Mammary epithelial cell (primary cell): ENCODE measurements around the gene EPB41L5.

Source experiments
- EZH2 ChIP-seq: IDR thresholded peaks from 2 replicates; pipeline ENCODE4 v1.6.1; 2012; ENCODE audit warnings: low read length, inconsistent platforms, borderline replicate concordance
- TF ChIP-seq, protein P1 (sequence below), 2 donors: IDR thresholded peaks in 1 of 2; conservative IDR thresholded peaks in 1 of 2; 2 replicates each; pipeline ENCODE4 v1.5.1; 2011 to 2012; ENCODE audit warnings: inconsistent platforms in 2 of 2, low read length in 2 of 2, mild to moderate bottlenecking in 2 of 2, control low read depth in 1 of 2, low read depth in 1 of 2; ENCODE audit not compliant: insufficient read depth in 1 of 2; ENCODE audit errors: extremely low read depth in 1 of 2

DNA sequence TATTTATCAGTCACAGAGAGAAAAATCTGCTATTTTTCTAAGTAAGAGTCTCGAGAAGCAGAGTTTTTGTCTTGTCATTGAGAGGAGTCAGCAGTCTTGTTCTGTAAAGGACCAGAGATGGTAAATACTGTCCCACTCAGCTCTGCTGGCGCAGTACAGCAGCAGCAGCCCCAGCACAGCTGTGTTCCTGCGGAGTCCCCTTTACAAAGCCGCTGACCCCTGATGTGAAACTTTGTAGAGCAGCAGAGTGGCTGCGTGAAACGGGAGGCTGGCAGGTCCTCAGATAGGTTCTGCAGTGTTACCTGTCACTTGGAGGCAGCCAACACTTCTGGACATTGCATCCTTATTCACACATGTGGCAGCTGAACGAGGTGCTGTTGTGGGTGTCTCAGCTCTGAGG, 165.1 kb downstream of the EPB41L5 start:
- TF ChIP-seq, protein P1, sequence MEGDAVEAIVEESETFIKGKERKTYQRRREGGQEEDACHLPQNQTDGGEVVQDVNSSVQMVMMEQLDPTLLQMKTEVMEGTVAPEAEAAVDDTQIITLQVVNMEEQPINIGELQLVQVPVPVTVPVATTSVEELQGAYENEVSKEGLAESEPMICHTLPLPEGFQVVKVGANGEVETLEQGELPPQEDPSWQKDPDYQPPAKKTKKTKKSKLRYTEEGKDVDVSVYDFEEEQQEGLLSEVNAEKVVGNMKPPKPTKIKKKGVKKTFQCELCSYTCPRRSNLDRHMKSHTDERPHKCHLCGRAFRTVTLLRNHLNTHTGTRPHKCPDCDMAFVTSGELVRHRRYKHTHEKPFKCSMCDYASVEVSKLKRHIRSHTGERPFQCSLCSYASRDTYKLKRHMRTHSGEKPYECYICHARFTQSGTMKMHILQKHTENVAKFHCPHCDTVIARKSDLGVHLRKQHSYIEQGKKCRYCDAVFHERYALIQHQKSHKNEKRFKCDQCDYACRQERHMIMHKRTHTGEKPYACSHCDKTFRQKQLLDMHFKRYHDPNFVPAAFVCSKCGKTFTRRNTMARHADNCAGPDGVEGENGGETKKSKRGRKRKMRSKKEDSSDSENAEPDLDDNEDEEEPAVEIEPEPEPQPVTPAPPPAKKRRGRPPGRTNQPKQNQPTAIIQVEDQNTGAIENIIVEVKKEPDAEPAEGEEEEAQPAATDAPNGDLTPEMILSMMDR (conservative IDR thresholded peaks at IDR 0.05 in 1 of 2, IDR thresholded peaks at IDR 0.05 in 1 of 2; ENCODE audit: extremely low read depth in 1 of 2, insufficient read depth in 1 of 2, low read depth in 1 of 2, low read length in 2 of 2) = no peak
- TF ChIP-seq EZH2 = no peak
